Activated naive CD8-positive, alpha-beta T cell (primary cell): ENCODE results near the gene HHEX.

Experiments
- H3K27ac Mint-ChIP-seq: one replicate; pipeline ENCODE4 v1.8.0; 2021; ENCODE audit warnings: mixed read lengths
- H3K27me3 Mint-ChIP-seq: one replicate; pipeline ENCODE4 v1.8.0; 2021; ENCODE audit warnings: mixed read lengths
- H3K36me3 Mint-ChIP-seq: one replicate; pipeline ENCODE4 v1.8.0; 2021; ENCODE audit warnings: mixed read lengths
- H3K4me1 Mint-ChIP-seq: one replicate; pipeline ENCODE4 v1.8.0; 2021; ENCODE audit warnings: low read depth, mixed read lengths
- H3K4me3 Mint-ChIP-seq: one replicate; pipeline ENCODE4 v1.8.0; 2021; ENCODE audit warnings: mild to moderate bottlenecking, mixed read lengths
- H3K9me3 Mint-ChIP-seq: one replicate; pipeline ENCODE4 v1.8.0; 2021; ENCODE audit warnings: low read depth, mixed read lengths

Gene HHEX

GRCh38 chr10:92699518-92700381, 10.0 kb downstream of the HHEX start:
- Mint-ChIP-seq H3K4me1 (peaks cover 31% of the 10 kb centered on the region), H3K27ac (no peak overlapping the region), H3K27me3 (peaks cover 40% of the 10 kb centered on the region), H3K9me3 (no peaks in the 10 kb centered on the region), H3K36me3 (no peaks in the 10 kb centered on the region), H3K4me3 (peak overlapping the region; percentile 92)

GRCh38 chr10:92702301-92702916, 12.7 kb downstream of the HHEX start:
- no peak overlapping the region for H3K4me3 Mint-ChIP-seq
- peaks cover 28% of the 10 kb centered on the region for H3K4me1 Mint-ChIP-seq
- H3K27me3 Mint-ChIP-seq = peaks cover 36% of the 10 kb centered on the region
- no peaks in the 10 kb centered on the region for H3K9me3 Mint-ChIP-seq
- H3K27ac Mint-ChIP-seq = no peak overlapping the region
- no peaks in the 10 kb centered on the region for H3K36me3 Mint-ChIP-seq

- peaks cover 13% of the 10 kb centered on the region for H3K27me3 Mint-ChIP-seq
- H3K4me1 Mint-ChIP-seq = no peaks in the 10 kb centered on the region
- no peaks in the 10 kb centered on the region for H3K36me3 Mint-ChIP-seq
- no peak overlapping the region for H3K27ac Mint-ChIP-seq
- H3K9me3 Mint-ChIP-seq = no peaks in the 10 kb centered on the region
- H3K4me3 Mint-ChIP-seq = no peak overlapping the region
These were observed 22.5 kb downstream of the HHEX start for GRCh38 chr10:92712016-92712889.

- Mint-ChIP-seq H3K4me3 (no peak overlapping the region), H3K36me3 (no peaks in the 10 kb centered on the region), H3K9me3 (no peaks in the 10 kb centered on the region), H3K27me3 (peaks cover 11% of the 10 kb centered on the region), H3K4me1 (no peaks in the 10 kb centered on the region), H3K27ac (no peak overlapping the region)
These were observed 24.5 kb downstream of the HHEX start for GRCh38 chr10:92714152-92714845.

- no peaks in the 10 kb centered on the region for H3K4me1 Mint-ChIP-seq
- no peak overlapping the region for H3K4me3 Mint-ChIP-seq
- no peak overlapping the region for H3K27ac Mint-ChIP-seq
- H3K36me3 Mint-ChIP-seq = no peaks in the 10 kb centered on the region
- peaks cover 11% of the 10 kb centered on the region for H3K27me3 Mint-ChIP-seq
- no peaks in the 10 kb centered on the region for H3K9me3 Mint-ChIP-seq
These were observed 25.1 kb downstream of the HHEX start for GRCh38 chr10:92714872-92715271.

- Mint-ChIP-seq H3K36me3 (no peaks in the 10 kb centered on the region), H3K9me3 (no peaks in the 10 kb centered on the region), H3K27ac (no peak overlapping the region), H3K4me3 (no peak overlapping the region), H3K27me3 (peaks cover 10% of the 10 kb centered on the region), H3K4me1 (no peaks in the 10 kb centered on the region)
These were observed 30.5 kb downstream of the HHEX start for GRCh38 chr10:92719991-92720830.

- Mint-ChIP-seq H3K27ac (no peak overlapping the region), H3K4me1 (no peaks in the 10 kb centered on the region), H3K4me3 (no peak overlapping the region), H3K27me3 (peaks cover 10% of the 10 kb centered on the region), H3K9me3 (no peaks in the 10 kb centered on the region), H3K36me3 (no peaks in the 10 kb centered on the region)
These were observed 31.0 kb downstream of the HHEX start for GRCh38 chr10:92720831-92721165.

GRCh38 chr10:92722349-92722748, 32.6 kb downstream of the HHEX start:
- Mint-ChIP-seq H3K4me3 (no peak overlapping the region), H3K27ac (no peak overlapping the region), H3K36me3 (no peaks in the 10 kb centered on the region), H3K4me1 (no peaks in the 10 kb centered on the region), H3K9me3 (no peaks in the 10 kb centered on the region), H3K27me3 (peaks cover 9% of the 10 kb centered on the region)

GRCh38 chr10:92727141-92727540, 37.4 kb downstream of the HHEX start:
- H3K4me1 Mint-ChIP-seq = no peaks in the 10 kb centered on the region

GRCh38 chr10:92727550-92727949, 37.8 kb downstream of the HHEX start:
- Mint-ChIP-seq H3K27ac (no peak overlapping the region), H3K9me3 (no peaks in the 10 kb centered on the region), H3K36me3 (no peaks in the 10 kb centered on the region), H3K27me3 (peaks cover 3% of the 10 kb centered on the region), H3K4me3 (no peak overlapping the region), H3K4me1 (no peaks in the 10 kb centered on the region)

More at GRCh38 chr10:92727141-92727540, 37.4 kb downstream of the HHEX start:
- Mint-ChIP-seq H3K9me3 (no peaks in the 10 kb centered on the region), H3K36me3 (no peaks in the 10 kb centered on the region), H3K27ac (no peak overlapping the region), H3K27me3 (peaks cover 3% of the 10 kb centered on the region), H3K4me3 (no peak overlapping the region)

- no peak overlapping the region for H3K4me3 Mint-ChIP-seq
- H3K27ac Mint-ChIP-seq = no peak overlapping the region
- H3K36me3 Mint-ChIP-seq = no peaks in the 10 kb centered on the region
- peaks cover 2% of the 10 kb centered on the region for H3K27me3 Mint-ChIP-seq
- H3K4me1 Mint-ChIP-seq = no peaks in the 10 kb centered on the region
- H3K9me3 Mint-ChIP-seq = no peaks in the 10 kb centered on the region
These were observed 40.1 kb downstream of the HHEX start for GRCh38 chr10:92729886-92730285.

- no peaks in the 10 kb centered on the region for H3K36me3 Mint-ChIP-seq
- H3K9me3 Mint-ChIP-seq = no peaks in the 10 kb centered on the region
- H3K4me3 Mint-ChIP-seq = no peak overlapping the region
- H3K27me3 Mint-ChIP-seq = peaks cover 5% of the 10 kb centered on the region
- H3K27ac Mint-ChIP-seq = no peak overlapping the region
- H3K4me1 Mint-ChIP-seq = no peaks in the 10 kb centered on the region
These were observed 43.2 kb downstream of the HHEX start for GRCh38 chr10:92732958-92733357.

- Mint-ChIP-seq H3K27me3 (peaks cover 7% of the 10 kb centered on the region), H3K4me3 (no peak overlapping the region), H3K36me3 (no peaks in the 10 kb centered on the region), H3K4me1 (no peaks in the 10 kb centered on the region), H3K27ac (no peak overlapping the region), H3K9me3 (no peaks in the 10 kb centered on the region)
These were observed 44.5 kb downstream of the HHEX start for GRCh38 chr10:92734301-92734700.

GRCh38 chr10:92735938-92736337, 46.2 kb downstream of the HHEX start:
- Mint-ChIP-seq H3K4me3 (no peak overlapping the region), H3K36me3 (no peaks in the 10 kb centered on the region), H3K9me3 (no peaks in the 10 kb centered on the region), H3K27me3 (peaks cover 10% of the 10 kb centered on the region), H3K4me1 (no peaks in the 10 kb centered on the region), H3K27ac (no peak overlapping the region)
